AG20443 (cell line): ENCODE results near the gene HGF.

ENCODE experiments used
- DNase-seq: peaks from one replicate; pipeline ENCODE4 v3.0.0; 2012; ENCODE audit warnings: low spot score, mixed read lengths

HGF gene

GRCh38 chr7:81719865-81720264, 50.0 kb downstream of the HGF start:
- no peak for DNase-seq

- no peak for DNase-seq
Observed at GRCh38 chr7:81715984-81716588, 53.8 kb downstream of the HGF start.

- no peak for DNase-seq
Observed at GRCh38 chr7:81714306-81714705, 55.5 kb downstream of the HGF start.

GRCh38 chr7:81710751-81711150, 59.1 kb downstream of the HGF start:
- no peak for DNase-seq

GRCh38 chr7:81709836-81710235, 60.0 kb downstream of the HGF start:
- no peak for DNase-seq

GRCh38 chr7:81707966-81708365, 61.9 kb downstream of the HGF start:
- no peak for DNase-seq

GRCh38 chr7:81707196-81707595, 62.7 kb downstream of the HGF start:
- DNase-seq, result no peak

GRCh38 chr7:81705206-81705605, 64.6 kb downstream of the HGF start:
- DNase-seq, result no peak

GRCh38 chr7:81704595-81704994, 65.3 kb downstream of the HGF start:
- no peak for DNase-seq

- no peak for DNase-seq
Observed at GRCh38 chr7:81698965-81699364, 70.9 kb downstream of the HGF start.

GRCh38 chr7:81694711-81695110, 75.1 kb downstream of the HGF start:
- no peak for DNase-seq

- DNase-seq, result no peak
Observed at GRCh38 chr7:81693894-81694293, 76.0 kb downstream of the HGF start.

- DNase-seq, result no peak
Observed at GRCh38 chr7:81693080-81693479, 76.8 kb downstream of the HGF start.

- no peak for DNase-seq
Observed at GRCh38 chr7:81692146-81692905, 77.5 kb downstream of the HGF start.

GRCh38 chr7:81691199-81691821, 78.5 kb downstream of the HGF start:
- no peak for DNase-seq

- no peak for DNase-seq
Observed at GRCh38 chr7:81690688-81691087, 79.2 kb downstream of the HGF start.

GRCh38 chr7:81690251-81690650, 79.6 kb downstream of the HGF start:
- DNase-seq, result no peak

- DNase-seq, result no peak
Observed at GRCh38 chr7:81688622-81689411, 81.0 kb downstream of the HGF start.

GRCh38 chr7:81687062-81687461, 82.8 kb downstream of the HGF start:
- no peak for DNase-seq

- no peak for DNase-seq
Observed at GRCh38 chr7:81685270-81685868, 84.5 kb downstream of the HGF start.

GRCh38 chr7:81684514-81685269, 85.2 kb downstream of the HGF start:
- peak; percentile 94 for DNase-seq
